ENCODE data around the gene MBIP.
A peak's percentile ranks its signal among the peaks of the same experiment; 100 is the strongest.

MBIP gene

DNA sequence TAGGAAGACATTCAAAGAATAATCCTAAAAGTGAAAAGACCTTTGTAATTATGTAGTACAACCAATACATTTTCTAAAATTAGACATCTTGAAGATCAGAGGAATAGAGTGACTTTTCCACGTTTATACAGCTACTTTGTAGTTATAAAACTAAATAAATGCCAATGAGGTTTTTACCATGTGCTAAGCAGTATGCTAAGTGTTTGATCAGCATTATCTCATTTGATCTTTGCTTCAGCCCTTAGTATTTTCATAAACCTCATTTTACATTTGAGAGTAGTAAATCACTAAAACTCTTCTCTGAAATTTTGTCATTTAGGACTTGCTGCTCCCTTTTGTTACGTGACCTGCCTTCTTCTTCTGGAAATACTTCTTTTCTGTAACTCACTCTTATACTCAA lies 13.6 kb downstream of the MBIP start:
- DNase-seq, result no peak

DNA sequence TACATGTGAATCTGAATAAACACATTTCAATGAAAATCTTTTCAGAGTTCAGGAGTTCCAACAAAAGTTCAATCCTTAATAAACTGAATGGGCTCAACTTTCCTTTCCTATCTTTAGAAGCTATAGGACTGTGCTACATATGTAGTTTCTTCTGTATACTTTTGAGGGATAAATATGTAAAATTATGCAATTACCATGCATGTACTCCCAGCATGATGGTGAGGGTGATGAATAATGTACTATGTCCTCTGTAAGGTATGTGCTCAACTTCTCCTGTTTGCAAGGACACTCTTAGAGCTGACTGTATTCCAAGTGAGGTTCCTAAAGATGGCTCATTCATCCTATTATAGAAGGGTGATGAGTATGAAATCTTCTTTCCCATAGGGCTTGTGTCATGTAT lies 15.5 kb downstream of the MBIP start:
- DNase-seq, result no peak

DNA sequence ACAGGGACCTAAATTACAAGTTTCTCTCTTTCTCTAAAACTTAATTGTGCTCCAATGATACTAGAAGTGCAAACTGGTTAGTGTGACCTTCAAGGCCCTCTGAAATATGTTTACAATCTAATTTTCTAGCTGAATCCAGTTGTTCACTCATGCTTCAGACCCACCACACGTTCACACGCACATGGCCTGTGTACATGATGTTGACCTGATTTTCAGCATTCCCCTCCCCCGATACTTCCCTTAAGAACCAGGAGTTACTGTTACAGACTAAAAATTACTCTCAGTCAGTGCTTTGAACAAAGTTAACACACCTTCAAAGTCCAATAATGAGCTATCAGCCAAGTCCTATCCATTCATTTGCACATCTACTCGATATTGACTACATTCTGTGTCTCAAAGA lies 16.5 kb downstream of the MBIP start:
- no peak for DNase-seq

DNA sequence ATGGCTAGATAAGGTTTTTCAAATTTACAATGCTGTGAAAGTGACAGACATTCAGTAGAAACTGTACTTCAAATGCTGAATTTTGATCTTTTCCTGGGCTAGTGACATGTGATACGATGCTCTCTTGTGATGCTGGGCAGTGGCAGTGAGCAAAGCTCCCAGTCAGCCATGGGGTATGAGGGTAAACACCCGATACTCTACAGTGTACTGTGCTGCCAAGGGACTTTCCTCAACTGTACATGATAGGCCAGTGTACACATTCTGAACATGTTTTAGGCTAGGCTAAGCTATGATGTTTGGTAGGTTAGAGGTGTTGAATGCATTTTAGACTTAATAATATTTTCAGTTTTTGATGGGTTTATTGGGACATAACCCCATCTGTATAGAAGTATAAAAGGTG lies 17.6 kb downstream of the MBIP start:
- no peak for DNase-seq

DNA sequence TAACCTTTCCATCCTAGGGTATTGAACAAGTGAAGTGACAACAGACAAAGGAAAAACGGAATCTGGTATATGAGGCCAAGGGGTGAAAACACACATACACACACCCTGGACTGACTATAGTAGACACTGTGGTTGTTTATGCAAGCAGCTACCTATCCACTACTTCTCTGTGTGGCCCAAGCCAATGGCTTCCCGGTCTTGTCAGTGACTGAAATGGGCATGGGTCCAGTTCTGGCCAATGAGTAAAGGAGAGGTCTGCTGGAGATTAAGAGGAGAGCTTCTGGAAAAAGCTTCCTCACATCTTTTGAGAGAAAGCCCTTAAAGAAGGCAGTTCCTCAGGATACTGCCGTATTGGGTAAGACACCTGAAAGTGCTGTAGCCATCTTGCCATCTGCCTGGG lies 19.3 kb downstream of the MBIP start:
- no peak for DNase-seq

DNA sequence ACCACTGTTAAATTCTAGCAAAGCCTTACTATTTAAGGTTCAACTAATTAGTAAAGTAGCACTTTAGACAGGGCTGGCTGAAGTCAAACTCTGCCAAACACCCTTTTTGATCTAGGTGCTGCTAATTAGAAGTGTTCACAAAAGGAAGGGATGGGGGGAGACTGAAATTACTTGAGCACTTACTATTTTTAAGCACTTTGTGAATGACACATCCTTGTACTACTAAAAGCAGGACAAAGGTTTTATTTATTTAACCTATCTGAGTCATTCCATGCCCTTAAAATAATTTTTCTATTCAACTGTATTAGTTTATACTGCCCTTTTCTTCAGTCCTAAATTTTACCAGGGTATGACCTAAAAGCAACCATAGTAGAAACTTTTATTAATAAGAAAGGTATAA lies 20.1 kb downstream of the MBIP start:
- DNase-seq, result no peak

DNA sequence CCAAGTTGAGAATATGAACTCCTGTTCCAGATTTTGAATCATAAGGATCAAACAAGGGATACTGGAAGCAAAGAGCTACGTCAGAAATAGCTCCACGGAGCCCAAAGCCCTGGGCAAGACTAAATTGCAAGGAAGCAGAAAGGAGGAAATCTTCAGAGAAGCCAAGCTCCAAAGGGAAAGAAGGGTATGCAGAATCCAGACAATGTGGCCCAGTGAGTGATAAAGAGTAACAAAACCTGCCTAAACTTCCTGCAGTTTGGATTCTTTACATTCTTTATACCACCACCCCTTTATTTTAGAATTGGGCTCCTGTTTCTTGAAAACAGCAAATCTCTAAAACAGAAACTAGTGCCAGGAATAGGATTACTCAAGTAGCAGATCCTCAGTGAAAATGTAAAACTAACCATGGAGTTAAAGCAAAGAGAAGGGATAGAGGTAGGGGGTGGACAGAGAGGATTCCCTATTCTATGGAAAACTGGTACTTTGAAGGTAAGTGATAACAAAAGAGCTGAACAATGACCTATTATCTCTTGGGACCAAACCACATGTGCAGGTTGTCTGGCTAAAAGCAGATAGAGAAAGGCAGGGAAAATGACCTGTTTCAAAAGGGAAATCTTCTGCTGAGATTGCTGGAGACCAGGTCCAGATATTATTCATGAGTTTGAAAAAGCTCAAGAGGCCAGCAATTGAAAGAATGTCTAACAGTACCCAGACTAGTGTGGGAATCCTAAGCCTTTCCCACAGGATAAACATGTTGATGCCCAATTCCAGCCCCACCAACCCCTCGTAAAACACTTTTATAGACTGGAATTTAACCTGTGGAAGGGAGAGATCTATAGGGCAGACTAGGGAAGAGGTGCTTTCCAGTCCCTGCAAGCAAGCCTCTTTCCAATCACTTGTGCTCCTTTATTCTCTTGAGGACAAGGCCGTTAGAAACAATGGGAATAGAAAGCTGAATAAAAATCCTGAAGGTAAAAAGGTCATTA lies 24.5 kb downstream of the MBIP start:
- no peak for DNase-seq

DNA sequence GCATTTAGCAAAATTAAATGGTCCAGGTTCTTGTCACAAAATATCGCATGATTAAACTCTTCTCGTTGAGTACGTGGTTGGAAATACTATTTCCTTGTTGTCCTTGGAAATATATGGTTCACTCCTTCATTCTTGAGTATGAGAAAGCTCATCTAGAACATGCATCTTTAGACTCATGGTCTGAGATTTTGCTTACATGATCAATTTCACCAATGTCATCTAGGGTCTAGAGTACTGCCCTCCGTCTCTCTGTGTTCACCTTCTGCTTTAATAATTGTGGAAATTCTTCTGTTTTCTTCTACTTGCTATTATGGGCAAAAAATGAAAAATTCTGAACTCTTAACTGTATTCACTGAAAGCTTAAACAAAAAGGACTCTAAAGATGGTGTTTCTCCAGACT lies 25.9 kb downstream of the MBIP start:
- DNase-seq, result no peak

DNA sequence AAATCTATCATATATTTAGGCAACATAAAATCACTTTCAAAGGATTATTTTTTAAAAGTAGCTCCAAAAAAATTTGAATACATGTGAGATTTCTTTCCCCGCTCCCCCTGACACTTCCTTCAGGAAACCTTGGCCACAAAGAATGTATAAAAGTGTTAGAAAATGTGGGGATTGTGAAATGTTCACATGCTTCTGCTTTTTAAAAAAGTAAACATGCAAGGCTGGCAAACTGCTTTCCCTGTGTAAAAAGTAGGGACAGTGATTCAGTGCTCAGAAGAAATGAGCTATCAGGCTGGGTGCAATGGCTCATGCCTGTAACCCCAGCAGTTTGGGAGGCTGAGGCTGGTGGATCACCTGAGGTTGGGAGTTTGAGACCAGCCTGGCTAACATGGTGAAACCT lies 26.6 kb downstream of the MBIP start:
- DNase-seq, result no peak

DNA sequence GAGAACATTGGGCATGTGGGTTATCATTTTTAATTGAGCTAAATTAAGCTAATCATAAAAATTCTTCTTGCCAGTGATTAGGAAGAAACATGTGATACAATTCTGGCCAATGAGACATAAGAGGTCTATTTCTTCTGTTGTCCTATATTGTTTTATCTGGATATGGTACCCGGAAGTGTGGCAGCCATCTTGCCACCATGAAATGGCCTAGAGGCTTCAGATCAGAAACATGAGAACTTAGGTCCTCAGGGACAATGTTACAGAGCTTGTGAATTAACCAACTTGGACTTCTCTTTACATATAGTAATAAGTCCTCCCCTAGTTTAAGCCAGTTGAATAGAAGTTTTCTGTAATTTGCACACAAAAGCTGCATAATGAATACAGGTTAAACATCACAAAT lies 30.5 kb downstream of the MBIP start:
- no peak for DNase-seq

DNA sequence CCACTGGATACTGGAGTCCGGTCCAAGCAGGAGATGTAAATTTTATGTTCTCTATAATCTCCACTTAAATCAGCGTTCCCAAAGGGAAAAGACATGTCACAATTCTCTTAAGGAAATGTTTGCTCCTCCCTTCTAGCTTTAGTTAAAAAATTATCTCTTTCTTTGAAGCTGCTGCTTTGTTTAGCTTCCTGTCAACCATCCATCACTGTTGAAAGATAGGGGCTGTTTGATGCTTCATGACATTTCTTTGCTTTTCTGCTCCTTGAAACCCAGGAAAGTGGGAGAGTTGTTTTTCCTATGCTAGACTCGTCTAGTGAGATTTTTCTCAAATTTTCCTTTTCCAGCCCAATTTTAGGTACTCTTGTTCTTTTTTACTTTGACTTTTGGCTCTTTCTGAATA lies 31.9 kb downstream of the MBIP start:
- DNase-seq, result no peak

DNA sequence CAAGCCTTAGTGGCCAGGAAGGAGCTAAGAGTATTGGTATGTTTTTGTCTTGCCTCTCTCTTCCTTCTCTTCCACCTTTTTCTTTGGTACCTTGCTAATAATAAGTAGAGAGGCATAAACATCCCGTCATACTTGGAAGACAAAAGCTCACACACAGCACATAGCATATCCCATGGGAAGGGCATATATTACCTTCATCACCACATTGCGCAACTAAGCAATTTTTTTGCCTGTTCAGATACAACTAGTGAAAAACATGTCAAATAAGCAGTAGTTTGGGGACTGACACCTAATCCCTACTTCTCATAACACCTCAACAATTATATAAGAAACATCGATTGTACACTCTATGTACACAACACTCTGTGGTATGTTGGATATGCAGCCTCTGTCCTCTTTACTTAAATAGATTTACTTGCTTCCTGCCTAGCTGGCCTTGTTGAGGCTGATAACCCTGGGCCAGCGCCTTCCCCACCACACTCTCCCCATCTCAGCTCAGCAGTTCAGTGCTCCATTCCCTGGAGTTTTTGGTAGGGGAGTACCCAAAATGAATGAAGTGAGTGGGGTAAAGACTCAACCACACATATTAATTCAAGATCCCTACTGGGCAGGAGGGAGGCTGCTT lies 35.4 kb downstream of the MBIP start:
- DNase-seq, result no peak

DNA sequence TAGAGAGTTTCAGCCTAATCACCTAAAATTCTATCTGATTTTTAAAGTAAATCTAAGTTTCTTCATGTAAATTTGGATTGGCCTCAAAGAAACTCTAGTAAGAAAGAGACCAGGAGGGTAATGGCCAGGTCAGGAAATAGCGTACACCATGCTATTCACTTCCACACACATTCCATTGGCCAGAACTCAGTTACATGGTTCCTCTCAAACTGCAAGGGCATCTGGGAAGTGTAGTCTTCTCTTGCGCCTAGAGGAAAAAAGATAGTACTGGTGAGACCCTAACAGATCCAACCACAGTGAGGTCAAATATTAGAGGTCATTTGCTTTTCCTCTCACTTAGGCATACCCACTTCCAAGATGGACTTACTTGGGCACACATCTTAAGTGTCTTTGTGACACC lies 39.1 kb downstream of the MBIP start:
- DNase-seq, result no peak

DNA sequence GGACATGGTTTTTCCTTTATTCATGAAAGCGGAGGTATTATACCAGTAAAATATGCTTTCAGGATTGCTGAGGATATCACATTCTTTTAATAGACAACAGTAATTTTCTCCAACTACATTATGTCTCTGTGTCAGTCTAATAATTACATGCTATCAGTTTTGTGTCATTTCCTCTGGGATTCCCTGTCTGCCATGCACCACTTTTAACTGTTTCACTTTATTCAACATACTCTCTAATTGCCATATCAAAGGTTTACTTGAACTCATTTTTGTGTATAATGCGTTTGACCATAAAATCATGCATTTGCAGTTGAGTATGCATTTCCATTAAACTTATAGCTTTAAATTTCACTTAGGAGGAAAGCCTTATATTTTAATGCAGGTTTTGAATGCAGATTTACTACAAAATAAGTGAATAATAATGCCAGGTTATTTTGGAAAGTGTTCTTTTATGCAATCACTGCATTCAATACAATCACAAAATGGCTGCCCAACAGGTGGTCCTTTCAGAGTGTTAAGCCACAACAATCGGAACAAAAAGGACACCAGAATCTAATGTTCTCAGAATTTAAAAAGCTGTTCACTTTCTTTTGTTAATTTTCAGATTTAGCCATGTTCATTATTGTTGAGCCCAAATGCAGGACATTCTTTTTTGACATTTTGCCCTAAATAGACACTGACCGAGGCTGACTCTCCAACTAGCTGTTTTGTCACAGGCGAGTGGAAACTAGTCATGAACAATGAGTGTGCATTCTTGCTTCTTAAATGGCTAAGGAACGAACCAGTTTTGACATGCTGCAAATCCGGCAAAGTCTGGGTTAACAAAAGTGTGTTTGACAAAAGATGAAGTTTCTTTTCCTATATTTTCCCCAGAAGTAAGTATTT lies 40.9 kb downstream of the MBIP start:
- no peak for DNase-seq

DNA sequence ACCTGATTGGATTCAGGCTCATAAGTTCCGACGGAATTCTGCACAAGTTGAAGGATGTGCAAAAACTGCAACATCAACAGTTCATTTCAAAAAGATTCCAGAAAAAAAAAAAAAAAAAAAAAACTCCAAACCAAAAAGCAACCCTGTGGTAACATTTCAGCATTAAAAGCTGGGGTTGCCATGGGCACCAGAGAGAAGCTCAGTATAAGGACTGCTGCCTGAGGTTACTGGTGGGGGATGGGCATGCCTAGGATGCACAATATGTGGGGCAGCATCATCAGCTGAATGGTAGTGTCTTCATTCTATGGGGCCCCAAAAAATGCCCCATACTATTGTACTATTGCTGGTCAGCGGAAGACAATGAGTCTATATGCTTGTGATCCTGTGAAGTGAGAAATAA lies 44.7 kb downstream of the MBIP start:
- DNase-seq, result no peak

DNA sequence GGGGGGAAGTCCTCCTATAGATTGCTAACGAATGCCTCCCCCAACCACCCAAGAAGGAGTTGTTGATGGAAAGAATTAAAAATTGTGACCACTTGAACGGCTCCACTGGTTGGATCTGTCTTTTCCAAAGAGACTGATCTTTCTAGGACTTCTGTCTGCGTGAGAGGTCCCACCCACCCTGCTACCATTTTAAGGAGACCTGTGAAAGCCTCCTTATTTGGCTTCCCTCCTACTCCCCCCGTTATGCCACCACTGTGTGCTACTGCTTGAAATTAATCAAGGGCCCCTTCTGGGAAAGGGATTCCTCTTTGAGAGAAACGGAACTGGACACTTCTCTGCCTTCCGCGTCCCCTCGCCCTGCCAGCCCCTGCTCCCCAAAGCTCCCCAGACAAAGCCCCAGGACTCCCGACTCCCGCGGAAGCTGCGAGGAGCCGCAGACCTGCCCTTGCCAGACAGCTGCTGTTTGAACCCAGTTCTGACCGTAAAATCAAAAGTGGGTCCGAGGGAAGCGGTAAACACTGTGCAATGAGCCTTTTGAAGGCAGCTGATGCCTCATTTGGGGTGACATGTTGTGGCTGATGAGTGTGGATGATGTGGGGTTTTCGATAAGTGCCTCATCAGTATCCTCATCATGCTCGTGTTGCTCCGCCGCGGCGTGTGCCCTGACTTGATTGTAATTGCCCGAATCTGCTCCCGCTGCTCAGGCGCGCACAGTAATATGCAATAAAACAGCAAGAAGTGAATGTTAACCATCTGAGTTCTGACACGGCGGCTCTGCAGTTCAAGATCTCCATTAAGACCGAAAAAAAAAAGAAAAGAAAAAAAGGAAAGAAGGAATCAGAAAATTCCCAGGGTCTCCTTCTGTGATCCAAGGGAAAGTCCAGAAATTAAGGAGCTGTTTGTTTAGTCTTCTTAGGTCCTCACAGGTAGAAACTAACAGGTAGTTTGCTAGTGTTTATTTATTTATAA lies 48.2 kb downstream of the MBIP start:
- DNase-seq, result peak; percentile 20

DNA sequence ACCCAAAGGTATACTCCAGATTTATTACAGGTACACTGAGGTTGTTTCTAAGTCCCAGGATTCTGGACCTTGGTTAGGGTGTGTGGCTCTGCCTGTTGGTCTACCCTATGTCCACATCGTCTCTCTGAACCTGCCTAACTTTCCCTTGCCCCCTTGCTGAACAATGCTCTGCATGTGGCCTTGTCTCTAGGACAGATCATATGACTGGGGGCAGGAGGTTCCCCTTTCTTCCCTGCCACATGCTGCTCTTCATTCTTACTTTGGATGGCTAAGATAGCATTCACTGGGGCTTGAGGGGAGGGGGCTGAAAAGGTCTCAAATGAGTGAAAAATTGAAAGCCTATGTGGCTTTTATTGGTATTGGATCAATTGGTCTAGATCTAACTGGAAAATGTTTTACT lies 49.2 kb downstream of the MBIP start:
- DNase-seq, result no peak

DNA sequence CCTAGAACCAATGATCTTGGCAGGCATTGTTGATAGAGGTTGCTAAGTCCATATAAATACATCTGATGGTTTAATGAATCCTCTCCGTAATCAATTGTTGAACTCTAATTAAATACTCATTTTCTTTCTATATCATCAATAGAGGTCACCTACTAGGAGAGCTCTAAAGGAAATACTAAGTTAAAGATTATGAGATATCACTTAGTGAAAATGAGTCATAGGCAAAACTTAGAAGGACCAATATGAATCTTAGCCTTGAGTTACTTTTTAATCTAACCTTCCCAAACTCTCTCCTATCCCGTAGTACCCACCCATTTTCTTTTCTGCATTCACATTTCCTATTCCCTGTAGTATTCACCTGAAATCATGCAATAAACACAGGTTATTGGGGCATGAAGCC lies 50.2 kb downstream of the MBIP start:
- DNase-seq, result no peak

DNA sequence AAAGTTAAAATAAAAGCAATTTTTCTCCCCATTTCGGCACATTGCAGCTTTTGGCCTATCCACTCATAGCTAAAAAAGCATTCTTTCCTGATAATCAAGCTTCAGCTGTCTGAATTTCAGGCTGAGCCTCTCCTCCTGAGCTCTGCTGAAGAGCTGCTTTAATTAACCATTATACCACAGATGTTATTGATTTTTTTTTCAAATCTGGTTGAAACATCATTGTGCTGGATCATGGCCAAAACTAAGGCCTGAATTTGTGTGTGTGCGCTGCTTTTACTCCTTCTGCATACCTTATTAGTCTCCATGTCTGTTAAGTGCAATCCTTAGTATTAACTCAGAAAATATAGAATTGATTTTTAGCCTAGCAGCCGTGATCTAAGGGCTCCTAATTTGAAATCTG lies 52.3 kb downstream of the MBIP start:
- DNase-seq, result no peak

DNA sequence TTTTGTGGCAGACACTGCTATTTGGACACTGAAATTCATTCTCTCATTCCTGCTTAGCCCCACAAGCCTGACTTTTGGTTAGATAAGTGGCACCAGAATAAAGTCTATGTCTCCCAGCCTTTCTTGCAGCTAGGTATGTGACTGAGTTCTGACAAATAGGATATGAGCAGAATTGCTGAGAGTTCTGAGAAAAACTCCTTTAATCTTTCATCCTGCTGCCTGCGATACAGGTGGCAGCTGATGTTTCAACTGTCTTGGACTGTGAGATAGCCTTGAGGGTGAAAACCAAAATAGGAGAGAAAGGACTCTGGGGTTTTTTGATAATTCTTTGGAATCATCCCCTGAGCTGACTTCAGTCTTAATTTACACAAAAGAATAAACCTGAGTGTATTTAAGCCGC lies 55.8 kb downstream of the MBIP start:
- DNase-seq, result no peak

DNA sequence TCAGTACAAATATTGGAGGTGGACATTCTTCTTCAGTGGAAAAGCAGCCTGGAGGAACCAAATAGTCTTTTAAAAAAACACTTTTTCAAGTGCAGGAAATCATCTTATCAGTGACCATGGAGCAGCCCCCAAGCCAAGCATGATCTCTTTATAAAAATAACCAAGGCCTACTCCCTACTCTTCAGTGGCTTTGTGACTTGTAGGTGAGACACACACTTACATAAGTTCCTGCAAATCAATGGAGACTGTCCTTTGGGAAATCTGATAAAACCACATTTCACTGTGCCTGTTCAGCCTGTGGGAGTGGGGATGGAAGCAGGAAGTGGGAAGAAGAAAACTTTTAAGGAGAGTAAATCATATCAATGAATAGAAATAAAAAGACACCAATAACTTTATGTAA lies 56.3 kb downstream of the MBIP start:
- DNase-seq, result no peak

DNA sequence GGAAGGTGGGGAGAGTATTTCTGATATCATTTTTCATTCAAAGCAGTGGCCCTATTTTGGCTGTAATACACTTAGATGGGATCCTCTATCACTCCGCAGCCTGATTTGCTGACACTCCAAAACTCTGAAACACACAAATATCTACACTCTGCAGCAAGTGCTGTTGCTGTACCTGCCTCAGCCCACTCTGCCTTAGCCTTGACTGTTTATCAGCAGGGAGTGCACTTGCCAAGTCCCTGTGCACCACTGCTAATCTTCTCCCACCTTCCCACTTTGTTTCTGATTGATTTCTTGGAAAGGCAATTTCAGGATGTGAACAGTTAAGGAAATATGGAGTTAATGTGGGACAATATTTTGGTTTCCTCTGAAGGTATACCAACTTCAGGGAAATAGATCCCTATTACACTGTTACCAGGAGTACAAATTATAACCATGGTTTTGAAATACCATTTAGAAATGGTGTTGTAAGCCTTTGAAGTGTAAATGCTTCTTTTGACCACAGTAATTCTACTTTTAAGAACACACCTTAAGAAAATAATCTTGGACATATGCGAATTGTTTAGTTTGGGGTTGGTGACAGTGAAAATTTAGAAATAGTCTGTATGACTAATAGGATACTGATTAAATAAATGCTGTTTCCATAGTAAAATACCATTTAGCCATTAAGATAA lies 59.3 kb downstream of the MBIP start:
- no peak for DNase-seq
